ENCODE data around the gene FAM20C. TPM values are rescaled to one million over a fixed set of nuclear protein-coding genes. Genes with fewer than 3 reads are reported as not detected.
A peak's percentile ranks its signal among the peaks of the same experiment; 100 is the strongest.

FAM20C gene
- total RNA-seq, 1 donor from 2014 or later, result 119 TPM

GRCh38 chr7:208816-209215, 16.4 kb downstream of the FAM20C start:
- DNase-seq (ENCODE audit: low read depth), result no peak

GRCh38 chr7:209416-209815, 17.0 kb downstream of the FAM20C start:
- DNase-seq (ENCODE audit: low read depth), result no peak

GRCh38 chr7:209906-210305, 17.5 kb downstream of the FAM20C start:
- DNase-seq (ENCODE audit: low read depth), result no peak

- no peak for DNase-seq (ENCODE audit: low read depth)
These were observed 18.1 kb downstream of the FAM20C start for GRCh38 chr7:210401-210925.

GRCh38 chr7:211033-211714, 18.8 kb downstream of the FAM20C start:
- no peak for DNase-seq (ENCODE audit: low read depth)

GRCh38 chr7:211715-212058, 19.3 kb downstream of the FAM20C start:
- DNase-seq (ENCODE audit: low read depth), result no peak

GRCh38 chr7:212754-213153, 20.4 kb downstream of the FAM20C start:
- DNase-seq (ENCODE audit: low read depth), result no peak

- DNase-seq (ENCODE audit: low read depth), result no peak
These were observed 21.1 kb downstream of the FAM20C start for GRCh38 chr7:213324-213993.

GRCh38 chr7:214410-215212, 22.2 kb downstream of the FAM20C start:
- DNase-seq (ENCODE audit: low read depth), result peak; percentile 83

- no peak for DNase-seq (ENCODE audit: low read depth)
These were observed 24.3 kb downstream of the FAM20C start for GRCh38 chr7:216360-217300.

- no peak for DNase-seq (ENCODE audit: low read depth)
These were observed 25.4 kb downstream of the FAM20C start for GRCh38 chr7:217781-218180.

- DNase-seq (ENCODE audit: low read depth), result no peak
These were observed 25.9 kb downstream of the FAM20C start for GRCh38 chr7:218316-218715.

GRCh38 chr7:218896-219580, 26.7 kb downstream of the FAM20C start:
- DNase-seq (ENCODE audit: low read depth), result no peak

- DNase-seq (ENCODE audit: low read depth), result no peak
These were observed 27.3 kb downstream of the FAM20C start for GRCh38 chr7:219581-220150.

GRCh38 chr7:220151-220841, 27.9 kb downstream of the FAM20C start:
- peak; percentile 61 for DNase-seq (ENCODE audit: low read depth)

GRCh38 chr7:221978-222715, 29.8 kb downstream of the FAM20C start:
- DNase-seq (ENCODE audit: low read depth), result no peak

- no peak for DNase-seq (ENCODE audit: low read depth)
These were observed 30.3 kb downstream of the FAM20C start for GRCh38 chr7:222716-223041.

- no peak for DNase-seq (ENCODE audit: low read depth)
These were observed 30.9 kb downstream of the FAM20C start for GRCh38 chr7:223118-223800.

GRCh38 chr7:223861-224260, 31.5 kb downstream of the FAM20C start:
- DNase-seq (ENCODE audit: low read depth), result no peak
